Small intestine (tissue), 7 donors: Measurements from ENCODE around the gene PRDM16. TPM values are rescaled to one million over a fixed set of nuclear protein-coding genes. Genes with fewer than 3 reads are reported as not detected.

Source experiments
- DNase-seq, 2 donors: peaks; one replicate each; pipeline versions ENCODE4 v3.0.0 to v3.0.0-alpha.2; 2013
- FAIRE-seq: peaks from 2 replicates; lab custom pipeline; 2012; peaks lifted over from hg19 to GRCh38; lab: Jason Lieb, UNC
- H3K27ac ChIP-seq, 3 donors: one replicate each; pipeline ENCODE4 v1.5.1; 2013; ENCODE audit warnings: low read length in 2 of 3, mild to moderate bottlenecking in 2 of 3, control low read depth in 1 of 3, inconsistent platforms in 1 of 3, low read depth in 1 of 3, moderate library complexity in 1 of 3
- H3K27me3 ChIP-seq, 3 donors: one replicate each; pipeline ENCODE4 v1.6.1; 2013; ENCODE audit warnings: low read length in 3 of 3, inconsistent platforms in 1 of 3; ENCODE audit not compliant: control insufficient read depth in 3 of 3, insufficient read depth in 3 of 3
- H3K36me3 ChIP-seq, 3 donors: one replicate each; pipeline ENCODE4 v1.6.1; 2013; ENCODE audit warnings: low read length in 3 of 3, inconsistent platforms in 1 of 3, low read depth in 1 of 3, mild to moderate bottlenecking in 1 of 3, moderate library complexity in 1 of 3; ENCODE audit not compliant: control insufficient read depth in 3 of 3, insufficient read depth in 2 of 3
- H3K4me1 ChIP-seq, 3 donors: one replicate each; pipeline ENCODE4 v1.6.1; 2013; ENCODE audit warnings: low read length in 2 of 3, inconsistent platforms in 1 of 3, low read depth in 1 of 3, mild to moderate bottlenecking in 1 of 3, moderate library complexity in 1 of 3; ENCODE audit not compliant: control insufficient read depth in 3 of 3, insufficient read depth in 2 of 3
- H3K4me3 ChIP-seq, 3 donors: one replicate each; pipeline ENCODE4 v1.5.1; 2013; ENCODE audit warnings: low read length in 3 of 3, control low read depth in 1 of 3, inconsistent platforms in 1 of 3, low read depth in 1 of 3, mild to moderate bottlenecking in 1 of 3, moderate library complexity in 1 of 3
- H3K9me3 ChIP-seq, 2 donors: one replicate each; pipeline ENCODE4 v1.6.1; 2013; ENCODE audit warnings: low read depth in 1 of 2, low read length in 1 of 2; ENCODE audit not compliant: control insufficient read depth in 2 of 2, insufficient read depth in 1 of 2
- WGBS, 3 donors: extraction: QIAGEN DNeasy Blood & Tissue Kit; methylation state at CpG; one replicate each; pipeline ENCODE4 v1.1.7; 2013; 5-methylcytosine and 5-hydroxymethylcytosine counted together
- polyA plus RNA-seq, 4 donors: library from polyadenylated mRNA; stranded (reverse) in 3 of 4; unstranded in 1 of 4; fragments of 200-250 nt in 3 of 4; fragments of 120-200 nt in 1 of 4; gene quantifications; one replicate each; pipeline versions ENCODE4 v1.2.1 to v1.2.3, GENCODE V29; 2013
- donor health status: healthy with polysubstance abuse.
- donor health status: control.
- donor health status: control.
- donor health status: Bipolar disorder and iron deficiency.
- donor health status: healthy.

Gene PRDM16
- polyA plus RNA-seq, 4 donors: 5.4 to 11.4 (median 8.2) TPM

DNA sequence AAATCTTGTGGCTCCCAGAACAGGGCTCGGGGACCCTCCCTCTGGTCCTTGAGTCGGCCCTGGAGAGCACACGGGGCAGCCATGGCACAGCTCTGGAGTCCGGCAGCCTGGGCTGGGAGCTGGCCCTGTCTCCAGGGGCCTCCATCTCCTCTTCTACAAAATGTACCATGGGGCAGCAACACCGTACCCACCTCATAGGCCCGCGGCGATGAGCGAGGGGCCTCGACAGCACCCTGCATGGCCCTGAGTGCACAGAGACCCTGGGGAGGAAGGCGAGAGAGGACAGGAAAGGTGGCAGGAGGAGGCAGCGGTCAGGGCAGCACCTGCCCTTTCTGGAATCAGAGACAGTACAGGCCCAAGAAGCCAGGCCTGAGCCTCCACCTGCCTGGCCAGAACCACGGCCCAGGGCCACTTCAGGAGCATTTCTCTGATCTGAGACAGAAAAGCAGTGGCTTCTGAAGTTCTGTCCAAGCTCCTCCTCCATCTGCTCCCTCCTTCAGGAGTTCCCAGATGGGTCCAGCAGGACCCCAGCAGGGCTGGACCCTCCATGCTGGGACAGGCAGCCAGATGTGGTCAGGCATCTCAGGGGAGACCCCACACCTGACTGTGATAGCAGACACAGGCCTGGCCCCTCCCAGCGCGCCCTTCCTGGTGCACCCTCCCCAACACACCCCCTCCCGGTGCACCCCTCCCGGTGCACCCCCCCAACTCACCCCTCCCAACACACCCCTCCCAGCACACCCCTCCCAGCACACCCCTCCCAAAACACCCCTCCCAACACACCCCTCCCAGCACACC is 309.6 kb downstream of the PRDM16 start:
- WGBS, 3 donors: 88 to 94% (median 91%) methylated on average over 17 of the region's 17 CpGs
- DNase-seq (no peak), FAIRE-seq (no peak)
- H3K9me3 ChIP-seq: no peaks in the 10 kb centered on the region
- no peak overlapping the region for H3K4me3 ChIP-seq
- no peaks in the 10 kb centered on the region for H3K27me3 ChIP-seq
- no peak overlapping the region for H3K27ac ChIP-seq
- peaks cover 0 to 6% (median 0%) of the 10 kb centered on the region in 3 donors for H3K36me3 ChIP-seq
- H3K4me1 ChIP-seq: no peaks in the 10 kb centered on the region

- H3K27me3 ChIP-seq: no peaks in the 10 kb centered on the region
- peaks cover 0 to 5% (median 0%) of the 10 kb centered on the region in 3 donors for H3K36me3 ChIP-seq
- H3K27ac ChIP-seq: no peak overlapping the region
- no peak for FAIRE-seq
- no peaks in the 10 kb centered on the region for H3K9me3 ChIP-seq
- no peak for DNase-seq
- WGBS, 3 donors: 81 to 88% (median 85%) methylated on average over 6 of the region's 6 CpGs
- no peak overlapping the region for H3K4me3 ChIP-seq
- no peaks in the 10 kb centered on the region for H3K4me1 ChIP-seq
Observed at GRCh38 chr1:3379934-3380333, 310.9 kb downstream of the PRDM16 start.

GRCh38 chr1:3380469-3380868 is 311.5 kb downstream of the PRDM16 start:
- no peak for FAIRE-seq
- peaks cover 0 to 10% (median under 1%) of the 10 kb centered on the region in 3 donors for H3K36me3 ChIP-seq
- no peaks in the 10 kb centered on the region for H3K9me3 ChIP-seq
- no peaks in the 10 kb centered on the region for H3K27me3 ChIP-seq
- no peak overlapping the region for H3K4me3 ChIP-seq
- no peak for DNase-seq
- no peak overlapping the region for H3K27ac ChIP-seq
- WGBS, 3 donors: 88 to 96% (median 94%) methylated on average over 10 to 11 of the region's 11 CpGs
- no peaks in the 10 kb centered on the region for H3K4me1 ChIP-seq

- no peak overlapping the region for H3K4me3 ChIP-seq
- H3K27ac ChIP-seq: no peak overlapping the region
- H3K4me1 ChIP-seq: no peaks in the 10 kb centered on the region
- H3K36me3 ChIP-seq: peaks cover 0 to 21% (median 2%) of the 10 kb centered on the region in 3 donors
- DNase-seq (no peak), FAIRE-seq (no peak)
- H3K9me3 ChIP-seq: no peaks in the 10 kb centered on the region
- WGBS, 3 donors: 58 to 79% (median 63%) methylated on average over 9 to 10 of the region's 10 CpGs
- H3K27me3 ChIP-seq: no peaks in the 10 kb centered on the region
Observed at GRCh38 chr1:3381901-3382300, 312.9 kb downstream of the PRDM16 start.

GRCh38 chr1:3382326-3383057 is 313.5 kb downstream of the PRDM16 start:
- H3K27me3 ChIP-seq: no peaks in the 10 kb centered on the region
- FAIRE-seq (no peak), DNase-seq (no peak)
- no peak overlapping the region for H3K4me3 ChIP-seq
- no peak overlapping the region for H3K27ac ChIP-seq
- H3K9me3 ChIP-seq: no peaks in the 10 kb centered on the region
- WGBS, 3 donors: 82 to 94% (median 91%) methylated on average over 14 of the region's 14 CpGs
- no peaks in the 10 kb centered on the region for H3K4me1 ChIP-seq
- peaks cover 0 to 26% (median 2%) of the 10 kb centered on the region in 3 donors for H3K36me3 ChIP-seq

DNA sequence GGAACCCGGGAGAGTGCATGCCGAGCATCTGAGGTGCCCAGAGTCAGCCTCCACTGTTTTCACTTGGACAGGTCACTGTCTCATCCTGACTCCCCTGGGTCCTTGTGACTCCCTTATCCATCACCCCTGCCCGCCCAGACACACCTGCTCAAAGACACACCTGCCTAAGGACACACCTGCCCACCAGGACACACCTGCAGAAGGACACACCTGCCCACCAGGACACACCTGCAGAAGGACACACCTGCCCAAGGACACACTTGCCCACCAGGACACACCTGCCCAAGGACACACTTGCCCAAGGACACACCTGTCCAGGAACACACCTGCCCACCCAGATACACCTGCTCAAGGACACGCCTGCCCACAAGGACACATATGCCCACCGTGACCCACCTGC is 314.7 kb downstream of the PRDM16 start:
- DNase-seq (no peak), FAIRE-seq (no peak)
- WGBS, 3 donors: 70 to 83% (median 77%) methylated on average over 5 of the region's 5 CpGs
- no peaks in the 10 kb centered on the region for H3K9me3 ChIP-seq
- H3K27ac ChIP-seq: no peak overlapping the region
- peaks cover 0 to 31% (median 2%) of the 10 kb centered on the region in 3 donors for H3K36me3 ChIP-seq
- H3K27me3 ChIP-seq: no peaks in the 10 kb centered on the region
- H3K4me3 ChIP-seq: no peak overlapping the region
- H3K4me1 ChIP-seq: no peaks in the 10 kb centered on the region

DNA sequence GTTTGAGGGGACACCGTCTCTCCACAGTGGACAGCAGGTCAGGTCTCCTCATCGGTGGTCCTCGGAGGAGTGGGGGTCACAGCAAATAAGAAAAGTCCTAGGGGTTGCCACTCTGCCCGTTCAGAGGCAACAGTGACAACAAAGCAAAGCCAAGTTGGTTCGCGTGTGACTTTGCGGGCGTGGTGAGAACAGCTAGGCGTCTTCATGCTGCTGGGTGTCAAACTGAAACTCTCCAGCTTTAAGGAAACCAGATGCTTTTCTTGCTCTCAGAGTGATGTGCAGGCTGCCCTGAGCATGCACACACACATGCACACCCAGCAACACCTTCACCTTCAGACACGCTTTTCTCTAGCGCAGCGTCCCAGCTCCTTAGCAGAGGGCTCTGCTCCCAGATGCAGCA is 315.4 kb downstream of the PRDM16 start:
- H3K9me3 ChIP-seq: no peaks in the 10 kb centered on the region
- no peak for DNase-seq
- H3K4me3 ChIP-seq: no peak overlapping the region
- H3K36me3 ChIP-seq: peaks cover 0 to 33% (median 2%) of the 10 kb centered on the region in 3 donors
- WGBS, 3 donors: 63 to 78% (median 69%) methylated on average over 12 of the region's 12 CpGs
- no peak for FAIRE-seq
- peaks cover 0 to 2% (median 0%) of the 10 kb centered on the region in 3 donors for H3K27me3 ChIP-seq
- H3K4me1 ChIP-seq: peaks cover 0 to 4% (median 0%) of the 10 kb centered on the region in 3 donors
- no peak overlapping the region for H3K27ac ChIP-seq

DNA sequence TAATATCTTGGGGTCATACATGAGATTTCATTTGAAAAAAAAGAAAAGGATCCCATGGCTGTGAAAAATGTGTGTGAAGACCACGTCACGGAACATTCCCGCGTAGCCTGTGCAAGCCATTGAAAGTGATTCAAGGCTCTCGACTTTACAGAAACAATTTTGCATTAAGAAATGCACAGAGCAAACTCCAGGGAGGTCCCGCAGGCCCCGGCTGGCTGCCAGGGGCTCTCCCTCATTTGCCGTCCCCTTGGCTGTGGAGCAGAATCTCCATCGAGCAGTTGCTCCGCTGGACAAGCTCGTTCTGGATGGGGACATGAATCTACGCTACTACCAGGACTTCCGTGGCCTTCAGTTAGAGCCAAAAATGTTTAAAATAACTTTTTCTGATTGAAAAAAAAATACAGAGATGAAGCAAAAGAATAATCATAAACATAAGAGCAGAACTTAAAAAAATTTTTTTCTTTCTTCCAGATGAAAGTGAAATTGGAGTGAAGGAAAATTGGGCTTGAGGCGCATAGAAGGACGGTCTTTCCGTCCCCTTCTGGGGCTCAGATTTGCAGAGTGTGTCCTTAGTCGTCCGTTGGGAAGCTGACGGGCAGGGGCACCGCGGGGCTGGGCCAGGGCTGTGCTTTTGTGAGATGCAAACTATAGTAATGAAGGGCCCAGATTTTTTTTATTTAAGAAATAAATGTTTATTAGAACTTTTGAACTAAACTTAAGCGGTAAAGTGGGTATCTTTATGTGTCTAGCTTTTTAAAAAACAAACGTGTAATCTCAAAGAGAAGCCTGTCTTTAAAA is 317.4 kb downstream of the PRDM16 start:
- H3K36me3 ChIP-seq: peaks cover 0 to 33% (median 2%) of the 10 kb centered on the region in 3 donors
- FAIRE-seq: no peak
- WGBS, 3 donors: 84 to 93% (median 89%) methylated on average over 23 of the region's 23 CpGs
- no peak overlapping the region for H3K27ac ChIP-seq
- DNase-seq: no peak
- H3K27me3 ChIP-seq: peaks cover 0 to 7% (median 2%) of the 10 kb centered on the region in 3 donors
- H3K9me3 ChIP-seq: no peaks in the 10 kb centered on the region
- H3K4me3 ChIP-seq: no peak overlapping the region
- H3K4me1 ChIP-seq: peaks cover 0 to 7% (median 0%) of the 10 kb centered on the region in 3 donors
